SK-N-SH treated with all-trans-retinoic acid at 6 μM for 48 hours (cell line): Measurements from ENCODE around the gene YIF1A.

ENCODE experiments used
- ATAC-seq: fragments of 200-7000 bp; cut with Tn5 transposase; 3 replicates; pipeline ENCODE4 v1.9.1; 2020; ENCODE audit warnings: mild to moderate bottlenecking, moderate library complexity
- ARNTL ChIP-seq: fragments of 450-650 bp; formaldehyde crosslinking; IDR thresholded peaks from 2 replicates; pipeline ENCODE4 v1.5.0; 2020; ENCODE audit warnings: low read depth, mild to moderate bottlenecking, moderate library complexity, borderline replicate concordance
- CSDC2 ChIP-seq: fragments of 250-450 bp; sonication (Bioruptor Pico); IDR thresholded peaks from 2 replicates; pipeline ENCODE4 v1.5.0; 2020; ENCODE audit warnings: mild to moderate bottlenecking, moderate library complexity
- CSRNP3 ChIP-seq: fragments of 250-450 bp; sonication (Bioruptor Pico); IDR thresholded peaks from 2 replicates; pipeline ENCODE4 v1.5.1; 2021; ENCODE audit warnings: mild to moderate bottlenecking, moderate library complexity
- GLIS3 ChIP-seq: fragments of 250-450 bp; sonication (Bioruptor Pico); IDR thresholded peaks from 2 replicates; pipeline ENCODE4 v1.5.0; 2020; ENCODE audit warnings: mild to moderate bottlenecking, moderate library complexity
- ISL1 ChIP-seq: fragments of 250-450 bp; sonication (Bioruptor Pico); IDR thresholded peaks from 2 replicates; pipeline ENCODE4 v2.1.2; 2022; ENCODE audit warnings: mild to moderate bottlenecking, moderate library complexity
- OSR1 ChIP-seq: fragments of 250-450 bp; sonication (Bioruptor Pico); IDR thresholded peaks from 2 replicates; pipeline ENCODE4 v1.8.0; 2022; ENCODE audit warnings: moderate library complexity, mild to moderate bottlenecking, inconsistent platforms
- RARB ChIP-seq: fragments of 250-450 bp; sonication (Bioruptor Pico); IDR thresholded peaks from 2 replicates; pipeline ENCODE4 v1.8.0; 2021; ENCODE audit warnings: mild to moderate bottlenecking, moderate library complexity
- TCF4 ChIP-seq: fragments of 250-450 bp; sonication (Bioruptor Pico); IDR thresholded peaks from 2 replicates; pipeline ENCODE4 v1.8.0; 2021; ENCODE audit warnings: mild to moderate bottlenecking, moderate library complexity, borderline replicate concordance
- TOX ChIP-seq: fragments of 250-450 bp; sonication (Bioruptor Pico); IDR thresholded peaks from 2 replicates; pipeline ENCODE4 v1.8.0; 2021; ENCODE audit warnings: mild to moderate bottlenecking, moderate library complexity, borderline replicate concordance
- ZC3H10 ChIP-seq: fragments of 250-450 bp; sonication (Bioruptor Pico); IDR thresholded peaks from 2 replicates; pipeline ENCODE4 v1.5.1; 2021; ENCODE audit warnings: mild to moderate bottlenecking, moderate library complexity
- ZFP3 ChIP-seq: fragments of 250-450 bp; sonication (Bioruptor Pico); IDR thresholded peaks from 2 replicates; pipeline ENCODE4 v1.5.0; 2020; ENCODE audit warnings: mild to moderate bottlenecking, moderate library complexity
- ZFP30 ChIP-seq: fragments of 450-650 bp; formaldehyde crosslinking; IDR thresholded peaks from 2 replicates; pipeline ENCODE4 v1.5.0; 2022; ENCODE audit warnings: mild to moderate bottlenecking, moderate library complexity
- ZNF565 ChIP-seq: fragments of 450-650 bp; formaldehyde crosslinking; conservative IDR thresholded peaks from 2 replicates; pipeline ENCODE4 v1.5.0; 2020; ENCODE audit warnings: low read depth, mild to moderate bottlenecking, moderate library complexity
- TF ChIP-seq, protein P1 (sequence below): fragments of 250-450 bp; sonication (Bioruptor Pico); IDR thresholded peaks from 2 replicates; pipeline ENCODE4 v1.5.1; 2020; ENCODE audit warnings: low read depth, mild to moderate bottlenecking, moderate library complexity
- TF ChIP-seq, protein P2 (sequence below): fragments of 250-450 bp; sonication (Bioruptor Pico); IDR thresholded peaks from 2 replicates; pipeline ENCODE4 v1.8.0; 2021; ENCODE audit warnings: low read depth, mild to moderate bottlenecking, moderate library complexity, borderline replicate concordance
- TF ChIP-seq, protein P3 (sequence below): fragments of 250-450 bp; sonication (Bioruptor Pico); IDR thresholded peaks from 2 replicates; pipeline ENCODE4 v1.8.0; 2020; ENCODE audit warnings: mild to moderate bottlenecking, moderate library complexity, borderline replicate concordance
- TF ChIP-seq, protein P4 (sequence below): fragments of 250-450 bp; sonication (Bioruptor Pico); IDR thresholded peaks from 2 replicates; pipeline ENCODE4 v1.5.0; 2020; ENCODE audit warnings: mild to moderate bottlenecking, moderate library complexity

Gene YIF1A

GRCh38 chr11:66330931-66331330 lies 42.0 kb upstream of the YIF1A start:
- no peak for TF ChIP-seq OSR1 (CRISPR knock-in tag)
- no peak for TF ChIP-seq ZNF565
- no peak for TF ChIP-seq TCF4 (CRISPR knock-in tag)
- TF ChIP-seq CSRNP3 (CRISPR knock-in tag), result no peak
- no peak for TF ChIP-seq ZFP3
- no peak for TF ChIP-seq ARNTL
- TF ChIP-seq CSDC2 (CRISPR knock-in tag), result no peak
- TF ChIP-seq, protein P1, sequence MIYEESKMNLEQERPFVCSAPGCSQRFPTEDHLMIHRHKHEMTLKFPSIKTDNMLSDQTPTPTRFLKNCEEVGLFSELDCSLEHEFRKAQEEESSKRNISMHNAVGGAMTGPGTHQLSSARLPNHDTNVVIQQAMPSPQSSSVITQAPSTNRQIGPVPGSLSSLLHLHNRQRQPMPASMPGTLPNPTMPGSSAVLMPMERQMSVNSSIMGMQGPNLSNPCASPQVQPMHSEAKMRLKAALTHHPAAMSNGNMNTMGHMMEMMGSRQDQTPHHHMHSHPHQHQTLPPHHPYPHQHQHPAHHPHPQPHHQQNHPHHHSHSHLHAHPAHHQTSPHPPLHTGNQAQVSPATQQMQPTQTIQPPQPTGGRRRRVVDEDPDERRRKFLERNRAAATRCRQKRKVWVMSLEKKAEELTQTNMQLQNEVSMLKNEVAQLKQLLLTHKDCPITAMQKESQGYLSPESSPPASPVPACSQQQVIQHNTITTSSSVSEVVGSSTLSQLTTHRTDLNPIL (CRISPR knock-in tag), result no peak
- TF ChIP-seq, protein P2, sequence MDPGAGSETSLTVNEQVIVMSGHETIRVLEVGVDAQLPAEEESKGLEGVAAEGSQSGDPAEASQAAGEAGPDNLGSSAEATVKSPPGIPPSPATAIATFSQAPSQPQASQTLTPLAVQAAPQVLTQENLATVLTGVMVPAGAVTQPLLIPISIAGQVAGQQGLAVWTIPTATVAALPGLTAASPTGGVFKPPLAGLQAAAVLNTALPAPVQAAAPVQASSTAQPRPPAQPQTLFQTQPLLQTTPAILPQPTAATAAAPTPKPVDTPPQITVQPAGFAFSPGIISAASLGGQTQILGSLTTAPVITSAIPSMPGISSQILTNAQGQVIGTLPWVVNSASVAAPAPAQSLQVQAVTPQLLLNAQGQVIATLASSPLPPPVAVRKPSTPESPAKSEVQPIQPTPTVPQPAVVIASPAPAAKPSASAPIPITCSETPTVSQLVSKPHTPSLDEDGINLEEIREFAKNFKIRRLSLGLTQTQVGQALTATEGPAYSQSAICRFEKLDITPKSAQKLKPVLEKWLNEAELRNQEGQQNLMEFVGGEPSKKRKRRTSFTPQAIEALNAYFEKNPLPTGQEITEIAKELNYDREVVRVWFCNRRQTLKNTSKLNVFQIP (CRISPR knock-in tag), result no peak
- no peak for TF ChIP-seq ZC3H10 (CRISPR knock-in tag)
- TF ChIP-seq ZFP30 (CRISPR knock-in tag), result no peak
- ATAC-seq, result no peak

DNA sequence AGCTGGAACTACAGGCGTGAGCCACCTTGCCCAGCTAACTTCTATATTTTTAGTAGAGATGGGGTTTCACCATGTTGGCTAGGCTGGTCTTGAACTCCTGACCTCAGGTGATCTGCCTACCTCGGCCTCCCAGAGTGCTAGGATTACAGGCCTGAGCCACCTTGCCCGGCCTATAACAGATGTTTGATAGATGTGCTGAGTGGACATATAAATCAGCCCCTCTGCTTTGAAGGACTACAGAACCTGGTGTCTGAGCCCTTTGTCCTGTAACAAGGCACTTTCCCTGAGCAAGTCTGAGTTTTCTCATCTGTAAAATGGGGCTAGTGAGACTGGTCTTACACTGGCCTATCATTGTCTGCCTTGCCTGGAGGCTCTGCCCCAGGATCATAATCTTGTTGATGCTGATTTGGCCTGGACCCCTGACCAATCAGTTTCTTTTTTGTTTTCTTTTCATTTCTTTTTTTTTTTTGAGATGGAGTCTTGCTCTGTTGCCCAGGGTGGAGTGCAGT lies 40.3 kb upstream of the YIF1A start:
- TF ChIP-seq OSR1 (CRISPR knock-in tag), result no peak
- TF ChIP-seq TOX (CRISPR knock-in tag), result no peak
- TF ChIP-seq ZC3H10 (CRISPR knock-in tag), result no peak
- TF ChIP-seq RARB, result no peak
- TF ChIP-seq, protein P1 (CRISPR knock-in tag), result no peak
- TF ChIP-seq, protein P3, sequence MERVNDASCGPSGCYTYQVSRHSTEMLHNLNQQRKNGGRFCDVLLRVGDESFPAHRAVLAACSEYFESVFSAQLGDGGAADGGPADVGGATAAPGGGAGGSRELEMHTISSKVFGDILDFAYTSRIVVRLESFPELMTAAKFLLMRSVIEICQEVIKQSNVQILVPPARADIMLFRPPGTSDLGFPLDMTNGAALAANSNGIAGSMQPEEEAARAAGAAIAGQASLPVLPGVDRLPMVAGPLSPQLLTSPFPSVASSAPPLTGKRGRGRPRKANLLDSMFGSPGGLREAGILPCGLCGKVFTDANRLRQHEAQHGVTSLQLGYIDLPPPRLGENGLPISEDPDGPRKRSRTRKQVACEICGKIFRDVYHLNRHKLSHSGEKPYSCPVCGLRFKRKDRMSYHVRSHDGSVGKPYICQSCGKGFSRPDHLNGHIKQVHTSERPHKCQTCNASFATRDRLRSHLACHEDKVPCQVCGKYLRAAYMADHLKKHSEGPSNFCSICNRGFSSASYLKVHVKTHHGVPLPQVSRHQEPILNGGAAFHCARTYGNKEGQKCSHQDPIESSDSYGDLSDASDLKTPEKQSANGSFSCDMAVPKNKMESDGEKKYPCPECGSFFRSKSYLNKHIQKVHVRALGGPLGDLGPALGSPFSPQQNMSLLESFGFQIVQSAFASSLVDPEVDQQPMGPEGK, result no peak
- TF ChIP-seq GLIS3 (CRISPR knock-in tag), result no peak
- TF ChIP-seq ISL1 (CRISPR knock-in tag), result no peak
- ATAC-seq, result no peak

- TF ChIP-seq ZC3H10 (CRISPR knock-in tag) (no peak), CSDC2 (CRISPR knock-in tag) (no peak), ARNTL (peak; percentile 69; the same call in 1 of the 2 replicates)
- TF ChIP-seq, protein P4, sequence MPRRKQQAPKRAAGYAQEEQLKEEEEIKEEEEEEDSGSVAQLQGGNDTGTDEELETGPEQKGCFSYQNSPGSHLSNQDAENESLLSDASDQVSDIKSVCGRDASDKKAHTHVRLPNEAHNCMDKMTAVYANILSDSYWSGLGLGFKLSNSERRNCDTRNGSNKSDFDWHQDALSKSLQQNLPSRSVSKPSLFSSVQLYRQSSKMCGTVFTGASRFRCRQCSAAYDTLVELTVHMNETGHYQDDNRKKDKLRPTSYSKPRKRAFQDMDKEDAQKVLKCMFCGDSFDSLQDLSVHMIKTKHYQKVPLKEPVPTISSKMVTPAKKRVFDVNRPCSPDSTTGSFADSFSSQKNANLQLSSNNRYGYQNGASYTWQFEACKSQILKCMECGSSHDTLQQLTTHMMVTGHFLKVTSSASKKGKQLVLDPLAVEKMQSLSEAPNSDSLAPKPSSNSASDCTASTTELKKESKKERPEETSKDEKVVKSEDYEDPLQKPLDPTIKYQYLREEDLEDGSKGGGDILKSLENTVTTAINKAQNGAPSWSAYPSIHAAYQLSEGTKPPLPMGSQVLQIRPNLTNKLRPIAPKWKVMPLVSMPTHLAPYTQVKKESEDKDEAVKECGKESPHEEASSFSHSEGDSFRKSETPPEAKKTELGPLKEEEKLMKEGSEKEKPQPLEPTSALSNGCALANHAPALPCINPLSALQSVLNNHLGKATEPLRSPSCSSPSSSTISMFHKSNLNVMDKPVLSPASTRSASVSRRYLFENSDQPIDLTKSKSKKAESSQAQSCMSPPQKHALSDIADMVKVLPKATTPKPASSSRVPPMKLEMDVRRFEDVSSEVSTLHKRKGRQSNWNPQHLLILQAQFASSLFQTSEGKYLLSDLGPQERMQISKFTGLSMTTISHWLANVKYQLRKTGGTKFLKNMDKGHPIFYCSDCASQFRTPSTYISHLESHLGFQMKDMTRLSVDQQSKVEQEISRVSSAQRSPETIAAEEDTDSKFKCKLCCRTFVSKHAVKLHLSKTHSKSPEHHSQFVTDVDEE (CRISPR knock-in tag), result 0 out of 2 replicates have a peak, but pooled peaks have one; percentile 10
- peak; percentile 83 for ATAC-seq
These were observed 39.6 kb upstream of the YIF1A start for GRCh38 chr11:66328302-66329144.
